Measurements from ENCODE around the gene DMRT2. TPM values are rescaled to one million over a fixed set of nuclear protein-coding genes. Genes with fewer than 3 reads are reported as not detected.

DMRT2 gene
- total RNA-seq, 1 donor from 2014 or later, result 0.46 TPM

- intact Hi-C loops (cut with DNase I), result no loop called here
- TF ChIP-seq CTCF (IDR thresholded peaks at IDR 0.05), result no peak
Measured at GRCh38 chr9:1077616-1078015, 27.5 kb downstream of the DMRT2 start.

GRCh38 chr9:1083325-1083913, 33.3 kb downstream of the DMRT2 start:
- Histone ChIP-seq H3K27ac (no peak overlapping the region), H3K9me3 (no peaks in the 10 kb centered on the region), H3K4me1 (no peaks in the 10 kb centered on the region), H3K27me3 (peaks cover 6% of the 10 kb centered on the region), H3K36me3 (no peaks in the 10 kb centered on the region), H3K4me3 (peak overlapping the region; percentile 27)
- TF ChIP-seq CTCF (IDR thresholded peaks at IDR 0.05), result no peak
- ATAC-seq, result peak; percentile 71
- intact Hi-C loops (cut with DNase I), result no loop called here
- no peak for DNase-seq

More at GRCh38 chr9:1077616-1078015, 27.5 kb downstream of the DMRT2 start:
- ATAC-seq (no peak), DNase-seq (no peak)
- H3K36me3 ChIP-seq, result no peaks in the 10 kb centered on the region
- no peaks in the 10 kb centered on the region for H3K9me3 ChIP-seq
- no peak overlapping the region for H3K27ac ChIP-seq
- H3K4me1 ChIP-seq, result no peaks in the 10 kb centered on the region
- no peak overlapping the region for H3K4me3 ChIP-seq
- H3K27me3 ChIP-seq, result peaks cover 18% of the 10 kb centered on the region

GRCh38 chr9:1085086-1085485, 34.9 kb downstream of the DMRT2 start:
- DNase-seq (no peak), ATAC-seq (no peak)
- Histone ChIP-seq H3K27ac (no peak overlapping the region), H3K9me3 (no peaks in the 10 kb centered on the region), H3K36me3 (no peaks in the 10 kb centered on the region), H3K4me3 (no peak overlapping the region), H3K4me1 (no peaks in the 10 kb centered on the region), H3K27me3 (peaks cover 6% of the 10 kb centered on the region)
- no peak for TF ChIP-seq CTCF (IDR thresholded peaks at IDR 0.05)
- intact Hi-C loops (cut with DNase I), result no loop called here

- Histone ChIP-seq H3K27ac (no peak overlapping the region), H3K4me1 (no peaks in the 10 kb centered on the region), H3K9me3 (no peaks in the 10 kb centered on the region), H3K27me3 (peaks cover 6% of the 10 kb centered on the region), H3K4me3 (no peak overlapping the region), H3K36me3 (no peaks in the 10 kb centered on the region)
- intact Hi-C loops (cut with DNase I), result no loop called here
- TF ChIP-seq CTCF (IDR thresholded peaks at IDR 0.05), result no peak
- DNase-seq, result no peak
- ATAC-seq, result no peak
Measured at GRCh38 chr9:1086517-1086916, 36.4 kb downstream of the DMRT2 start.

GRCh38 chr9:1087120-1087881, 37.1 kb downstream of the DMRT2 start:
- Histone ChIP-seq H3K36me3 (no peaks in the 10 kb centered on the region), H3K27me3 (peaks cover under 1% of the 10 kb centered on the region), H3K4me1 (no peaks in the 10 kb centered on the region), H3K27ac (no peak overlapping the region), H3K9me3 (no peaks in the 10 kb centered on the region), H3K4me3 (no peak overlapping the region)
- TF ChIP-seq CTCF (IDR thresholded peaks at IDR 0.05), result no peak
- no peak for ATAC-seq
- intact Hi-C loops (cut with DNase I), result no loop called here
- no peak for DNase-seq

Measured in upper lobe of right lung (tissue), 1 donor.